ENCODE data around the gene TAF9. TPM values are rescaled to one million over a fixed set of nuclear protein-coding genes. Genes with fewer than 3 reads are reported as not detected.

The TAF9 gene
- total RNA-seq, 1 experiment from 2014 or later: 76.1 TPM

GRCh38 chr5:69415584-69415958, 46.3 kb upstream of the TAF9 start:
- peak overlapping the region; percentile 96 for H3K27ac Mint-ChIP-seq
- TF ChIP-seq GABPB1 (CRISPR knock-in tag; IDR thresholded peaks at IDR 0.05): no peak
- TF ChIP-seq ZNF396 (CRISPR knock-in tag; IDR thresholded peaks at IDR 0.05; ENCODE audit: borderline replicate concordance): no peak
- TF ChIP-seq HMGA2 (CRISPR knock-in tag; IDR thresholded peaks at IDR 0.05): no peak
- no peak for TF ChIP-seq SMAD4 (CRISPR knock-in tag; IDR thresholded peaks at IDR 0.05)
- TF ChIP-seq ZNF281 (CRISPR knock-in tag; IDR thresholded peaks at IDR 0.05): no peak
- TF ChIP-seq ZNF138 (CRISPR knock-in tag; conservative IDR thresholded peaks at IDR 0.05): no peak
- TF ChIP-seq, protein P1, sequence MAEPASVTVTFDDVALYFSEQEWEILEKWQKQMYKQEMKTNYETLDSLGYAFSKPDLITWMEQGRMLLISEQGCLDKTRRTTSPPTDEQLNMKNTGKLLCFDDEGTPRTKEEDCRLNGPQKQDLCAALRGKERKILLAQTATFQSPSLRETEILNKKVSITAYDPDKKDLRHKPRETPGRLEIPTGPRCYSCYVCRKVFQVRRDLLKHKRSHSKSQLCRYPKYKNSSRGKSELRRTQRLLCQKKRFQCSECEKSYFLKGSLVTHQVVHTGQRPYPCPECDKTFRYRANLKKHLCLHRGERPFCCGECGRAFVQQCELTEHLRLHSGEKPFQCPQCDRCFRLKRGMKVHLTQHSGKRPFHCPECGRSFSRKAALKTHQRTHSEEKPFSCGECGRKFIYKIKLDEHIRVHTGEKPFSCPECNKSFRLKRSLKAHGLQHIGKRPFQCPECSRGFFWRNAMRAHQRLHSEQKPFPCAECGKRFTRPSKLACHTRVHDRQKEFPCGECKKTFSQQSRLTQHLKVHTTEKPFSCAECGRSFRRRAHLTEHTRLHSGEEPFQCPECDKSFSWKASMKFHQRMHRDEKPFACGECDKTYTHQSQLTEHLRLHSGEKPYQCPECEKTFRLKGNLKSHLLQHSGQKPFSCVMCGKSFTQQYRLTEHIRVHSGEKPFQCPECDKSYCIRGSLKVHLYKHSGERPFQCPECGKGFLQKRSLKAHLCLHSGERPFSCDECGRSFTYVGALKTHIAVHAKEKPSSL (CRISPR knock-in tag; conservative IDR thresholded peaks at IDR 0.05): no peak
- no peak for TF ChIP-seq ESRRA (CRISPR knock-in tag; IDR thresholded peaks at IDR 0.05; ENCODE audit: borderline replicate concordance)
- TF ChIP-seq CBFB (CRISPR knock-in tag; IDR thresholded peaks at IDR 0.05; ENCODE audit: low read depth): no peak
- TF ChIP-seq, protein P2, sequence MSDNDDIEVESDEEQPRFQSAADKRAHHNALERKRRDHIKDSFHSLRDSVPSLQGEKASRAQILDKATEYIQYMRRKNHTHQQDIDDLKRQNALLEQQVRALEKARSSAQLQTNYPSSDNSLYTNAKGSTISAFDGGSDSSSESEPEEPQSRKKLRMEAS (CRISPR knock-in tag; IDR thresholded peaks at IDR 0.05): no peak
- TF ChIP-seq ZNF532 (CRISPR knock-in tag; IDR thresholded peaks at IDR 0.05; ENCODE audit: borderline replicate concordance): no peak
- no peak for TF ChIP-seq ZMAT4 (CRISPR knock-in tag; IDR thresholded peaks at IDR 0.05)
- TF ChIP-seq ELF4 (CRISPR knock-in tag; IDR thresholded peaks at IDR 0.05; ENCODE audit: low read depth): no peak
- TF ChIP-seq, protein P3, sequence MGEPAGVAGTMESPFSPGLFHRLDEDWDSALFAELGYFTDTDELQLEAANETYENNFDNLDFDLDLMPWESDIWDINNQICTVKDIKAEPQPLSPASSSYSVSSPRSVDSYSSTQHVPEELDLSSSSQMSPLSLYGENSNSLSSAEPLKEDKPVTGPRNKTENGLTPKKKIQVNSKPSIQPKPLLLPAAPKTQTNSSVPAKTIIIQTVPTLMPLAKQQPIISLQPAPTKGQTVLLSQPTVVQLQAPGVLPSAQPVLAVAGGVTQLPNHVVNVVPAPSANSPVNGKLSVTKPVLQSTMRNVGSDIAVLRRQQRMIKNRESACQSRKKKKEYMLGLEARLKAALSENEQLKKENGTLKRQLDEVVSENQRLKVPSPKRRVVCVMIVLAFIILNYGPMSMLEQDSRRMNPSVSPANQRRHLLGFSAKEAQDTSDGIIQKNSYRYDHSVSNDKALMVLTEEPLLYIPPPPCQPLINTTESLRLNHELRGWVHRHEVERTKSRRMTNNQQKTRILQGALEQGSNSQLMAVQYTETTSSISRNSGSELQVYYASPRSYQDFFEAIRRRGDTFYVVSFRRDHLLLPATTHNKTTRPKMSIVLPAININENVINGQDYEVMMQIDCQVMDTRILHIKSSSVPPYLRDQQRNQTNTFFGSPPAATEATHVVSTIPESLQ (CRISPR knock-in tag; IDR thresholded peaks at IDR 0.05): no peak
- no peak for TF ChIP-seq ZNF121 (CRISPR knock-in tag; IDR thresholded peaks at IDR 0.05)
- TF ChIP-seq NFE2L1 (CRISPR knock-in tag; IDR thresholded peaks at IDR 0.05): no peak
- no peak for TF ChIP-seq AFF4 (CRISPR knock-in tag; IDR thresholded peaks at IDR 0.05; ENCODE audit: borderline replicate concordance)
- TF ChIP-seq PRRX2 (CRISPR knock-in tag; IDR thresholded peaks at IDR 0.05): no peak
- peak; percentile 36 for DNase-seq (ENCODE audit: low spot score)
- ATAC-seq: peak; percentile 11
- ChIA-PET POLR2A (interaction anchor here (0.5 to 1.9 kb wide), 2 partner anchors 13 to 78 kb away, joined by 6 read pairs; no protein-coding TSS in a partner anchor), CTCF (no interaction called here)
- H3K9me3 Mint-ChIP-seq: peaks cover 1% of the 10 kb centered on the region
- H3K36me3 Mint-ChIP-seq: peaks cover 25% of the 10 kb centered on the region
- H3K4me3 Mint-ChIP-seq: peak overlapping the region; percentile 91
- no peaks in the 10 kb centered on the region for H3K27me3 Mint-ChIP-seq (ENCODE audit: low read depth)
- H3K4me1 Mint-ChIP-seq: peaks cover 17% of the 10 kb centered on the region

All from WTC11 (cell line).